H9 (cell line): ENCODE data around the gene SEPTIN2. TPM values are rescaled to one million over a fixed set of nuclear protein-coding genes. Genes with fewer than 3 reads are reported as not detected.

Experiments used
- DNase-seq: peaks from one replicate; pipeline ENCODE4 v3.0.0-alpha.2; 2017
- H2AFZ ChIP-seq: one replicate; pipeline ENCODE4 v1.6.1; 2013; ENCODE audit warnings: mild to moderate bottlenecking, low read length, control low read depth, moderate library complexity
- H2AK5ac ChIP-seq: 2 replicates; pipeline ENCODE4 v1.6.1; 2013; ENCODE audit warnings: low read length, control low read depth, mixed read lengths; ENCODE audit not compliant: insufficient read length
- H2BK120ac ChIP-seq: one replicate; pipeline ENCODE4 v1.6.1; 2013; ENCODE audit warnings: low read depth, mild to moderate bottlenecking, low read length, control low read depth, inconsistent platforms; ENCODE audit not compliant: poor library complexity, severe bottlenecking
- H2BK12ac ChIP-seq: 2 replicates; pipeline ENCODE4 v1.6.1; 2013; ENCODE audit warnings: low read length, control low read depth, mixed read lengths, low read depth; ENCODE audit not compliant: insufficient read length
- H2BK15ac ChIP-seq: 2 replicates; pipeline ENCODE4 v1.6.1; 2013; ENCODE audit warnings: low read depth, low read length, control low read depth
- H2BK20ac ChIP-seq: one replicate; pipeline ENCODE4 v1.6.1; 2013; ENCODE audit warnings: low read depth, mild to moderate bottlenecking, low read length, control low read depth, inconsistent platforms; ENCODE audit not compliant: poor library complexity, severe bottlenecking
- H2BK5ac ChIP-seq: 2 replicates; pipeline ENCODE4 v1.6.1; 2013; ENCODE audit warnings: low read length, control low read depth, mixed read lengths; ENCODE audit not compliant: insufficient read length
- H3K14ac ChIP-seq: 2 replicates; pipeline ENCODE4 v1.6.1; 2013; ENCODE audit warnings: low read length, control low read depth; ENCODE audit not compliant: insufficient read depth
- H3K18ac ChIP-seq: 2 replicates; pipeline ENCODE4 v1.6.1; 2013; ENCODE audit warnings: low read depth, mild to moderate bottlenecking, mixed read lengths, low read length, control low read depth; ENCODE audit not compliant: insufficient read length
- H3K23ac ChIP-seq: 2 replicates; pipeline ENCODE4 v1.6.1; 2013; ENCODE audit warnings: low read length, control low read depth, mixed read lengths, low read depth; ENCODE audit not compliant: insufficient read length
- H3K23me2 ChIP-seq: 2 replicates; pipeline ENCODE4 v1.6.1; 2013; ENCODE audit warnings: low read depth, mild to moderate bottlenecking, mixed read lengths, low read length, control low read depth; ENCODE audit not compliant: insufficient read length, poor library complexity, severe bottlenecking
- H3K27ac ChIP-seq: 2 replicates; pipeline ENCODE4 v1.5.1; 2013; ENCODE audit warnings: low read length, control low read depth, mixed read lengths, low read depth; ENCODE audit not compliant: insufficient read length
- H3K27me3 ChIP-seq: 2 replicates; pipeline ENCODE4 v1.6.1; 2013; ENCODE audit warnings: low read length, control low read depth, inconsistent platforms; ENCODE audit not compliant: insufficient read depth
- H3K4ac ChIP-seq: 2 replicates; pipeline ENCODE4 v1.6.1; 2013; ENCODE audit warnings: low read depth, mild to moderate bottlenecking, control low read depth, inconsistent platforms, low read length, moderate library complexity
- H3K4me1 ChIP-seq: 2 replicates; pipeline ENCODE4 v1.6.1; 2013; ENCODE audit warnings: low read length, control low read depth, inconsistent platforms; ENCODE audit not compliant: insufficient read depth
- H3K4me2 ChIP-seq: 2 replicates; pipeline ENCODE4 v1.6.1; 2013; ENCODE audit warnings: low read length, control low read depth, mixed read lengths; ENCODE audit not compliant: insufficient read length, insufficient read depth
- H3K56ac ChIP-seq: 2 replicates; pipeline ENCODE4 v1.6.1; 2013; ENCODE audit warnings: low read depth, mild to moderate bottlenecking, mixed read lengths, low read length, control low read depth; ENCODE audit not compliant: insufficient read length
- H3K79me1 ChIP-seq: 2 replicates; pipeline ENCODE4 v1.6.1; 2013; ENCODE audit warnings: low read depth, mild to moderate bottlenecking, moderate library complexity, low read length, control low read depth, inconsistent platforms; ENCODE audit not compliant: insufficient read depth, poor library complexity, severe bottlenecking
- H3K79me2 ChIP-seq: 2 replicates; pipeline ENCODE4 v1.6.1; 2013; ENCODE audit warnings: low read length, control low read depth, inconsistent platforms; ENCODE audit not compliant: insufficient read depth
- H3K9ac ChIP-seq: 2 replicates; pipeline ENCODE4 v1.6.1; 2013; ENCODE audit warnings: low read length, control low read depth, mixed read lengths; ENCODE audit not compliant: insufficient read length; ENCODE audit errors: extremely low read depth
- H3K9me3 ChIP-seq: one replicate; pipeline ENCODE4 v1.6.1; 2013; ENCODE audit warnings: low read depth, low read length, inconsistent platforms; ENCODE audit not compliant: control insufficient read depth
- H3T11ph ChIP-seq: one replicate; pipeline ENCODE4 v1.6.1; 2013; ENCODE audit warnings: mild to moderate bottlenecking, low read length, control low read depth, inconsistent platforms
- H4K20me1 ChIP-seq: one replicate; pipeline ENCODE4 v1.6.1; 2013; ENCODE audit not compliant: control insufficient read depth, insufficient read length, insufficient read depth
- H4K5ac ChIP-seq: 2 replicates; pipeline ENCODE4 v1.6.1; 2013; ENCODE audit warnings: low read depth, mild to moderate bottlenecking, mixed read lengths, low read length, control low read depth; ENCODE audit not compliant: insufficient read length
- H4K8ac ChIP-seq: replicated peaks from 2 replicates; pipeline ENCODE4 v1.6.1; 2013; ENCODE audit warnings: low read length, control low read depth, mixed read lengths, low read depth; ENCODE audit not compliant: insufficient read length
- H4K91ac ChIP-seq: 2 replicates; pipeline ENCODE4 v1.6.1; 2013; ENCODE audit warnings: low read depth, mild to moderate bottlenecking, moderate library complexity, mixed read lengths, low read length, control low read depth; ENCODE audit not compliant: insufficient read length
- H3K27ac Mint-ChIP-seq, 3 experiments: 2 replicates in 2 of 3; 3 replicates in 1 of 3; pipeline ENCODE4 v1.8.0; 2020 to 2021; ENCODE audit warnings: mixed read lengths in 3 of 3, mild to moderate bottlenecking in 1 of 3, moderate library complexity in 1 of 3
- H3K27me3 Mint-ChIP-seq: 2 replicates; pipeline ENCODE4 v1.8.0; 2021; ENCODE audit warnings: low read depth, mild to moderate bottlenecking, moderate library complexity, mixed read lengths
- H3K36me3 Mint-ChIP-seq, 3 experiments: 2 replicates in 2 of 3; 3 replicates in 1 of 3; pipeline ENCODE4 v1.8.0; 2020 to 2021; ENCODE audit warnings: low read depth in 3 of 3, mixed read lengths in 3 of 3; ENCODE audit not compliant: insufficient read depth in 1 of 3
- H3K4me1 Mint-ChIP-seq, 2 experiments: 2 replicates each; pipeline ENCODE4 v1.8.0; 2020; ENCODE audit warnings: mixed read lengths in 2 of 2
- H3K4me3 Mint-ChIP-seq, 2 experiments: 2 replicates in 1 of 2; 3 replicates in 1 of 2; pipeline ENCODE4 v1.8.0; 2020 to 2021; ENCODE audit warnings: mild to moderate bottlenecking in 2 of 2, mixed read lengths in 2 of 2, moderate library complexity in 1 of 2
- H3K9me3 Mint-ChIP-seq, 2 experiments: 2 replicates in 1 of 2; 3 replicates in 1 of 2; pipeline ENCODE4 v1.8.0; 2020; ENCODE audit warnings: mild to moderate bottlenecking in 2 of 2, mixed read lengths in 2 of 2, moderate library complexity in 1 of 2
- WGBS: extraction: QIAGEN DNeasy Blood & Tissue Kit; methylation state at CpG from one replicate; pipeline ENCODE4 v1.1.7; 2013; ENCODE audit warnings: missing lambda C conversion rate, low lambda C conversion rate, mixed read lengths; ENCODE audit not compliant: insufficient read length; ENCODE audit errors: extremely low coverage; 5-methylcytosine and 5-hydroxymethylcytosine counted together
- total RNA-seq: library from RNA; stranded (reverse); gene quantifications from 2 replicates; pipeline ENCODE4 v1.2.1, GENCODE V29; 2021
- TF ChIP-seq, protein P1 (sequence below): fragments of 200-600 bp; sonication (generic); conservative IDR thresholded peaks from 3 replicates; pipeline ENCODE4 v1.8.0; 2021; ENCODE audit warnings: antibody characterized with exemption, mild to moderate bottlenecking

SEPTIN2 gene
- total RNA-seq, 1 experiment from 2014 or later, result 385 TPM

DNA sequence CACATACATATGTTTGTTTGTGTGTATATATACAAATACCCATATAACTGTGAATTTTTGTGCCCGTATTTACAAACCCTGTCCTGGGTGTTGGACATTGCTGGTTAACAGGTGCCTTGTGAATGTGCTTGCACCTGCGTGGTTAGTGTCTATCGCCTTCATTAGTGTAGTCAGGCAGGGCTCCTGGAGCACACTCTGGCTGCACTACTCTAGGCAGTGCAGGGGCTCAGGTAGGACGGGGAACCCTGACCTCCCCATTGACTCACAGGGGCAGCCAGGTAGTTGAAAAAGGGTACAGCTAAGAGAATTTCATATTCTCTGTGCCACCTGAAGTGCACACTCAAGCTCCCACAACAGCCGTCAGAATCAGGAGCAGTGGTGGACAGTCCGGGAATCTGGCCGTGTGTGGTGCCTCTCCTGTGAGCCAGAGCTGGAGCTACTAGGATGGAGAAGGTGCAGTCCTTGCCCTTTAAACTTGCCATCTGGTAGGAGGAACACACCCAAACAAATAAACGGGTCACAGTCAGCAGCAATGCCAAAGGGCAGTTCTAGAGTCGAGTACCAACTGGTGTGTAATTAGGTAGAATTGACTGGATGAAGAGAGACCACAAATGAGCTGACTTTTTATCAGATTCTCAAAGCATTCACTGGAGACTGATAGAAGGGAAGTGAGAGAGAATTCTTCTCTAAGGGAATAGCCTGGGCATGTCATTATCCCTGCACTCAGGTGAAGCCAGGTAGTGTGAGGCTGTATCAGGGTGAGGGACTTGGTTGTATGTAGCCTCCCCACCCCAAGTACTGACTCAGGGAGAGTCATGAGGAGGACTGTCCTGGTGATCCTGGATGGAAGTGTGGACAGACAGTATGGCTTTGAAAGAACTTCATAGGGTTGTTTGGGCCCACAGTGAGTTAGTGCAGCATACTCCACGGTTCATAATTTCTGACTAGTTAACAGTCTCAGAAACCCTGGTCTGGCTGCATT is 84.5 kb downstream of the SEPTIN2 start:
- WGBS, result no CpG with 5 or more reads among the region's 10 CpGs
- Histone ChIP-seq H2AFZ (no peak overlapping the region), H3T11ph (no peak overlapping the region), H3K79me2 (no peaks in the 10 kb centered on the region), H2BK120ac (no peak overlapping the region), H3K27me3 (no peaks in the 10 kb centered on the region; the same call in 1 of the 2 replicates), H3K9me3 (no peaks in the 10 kb centered on the region), H3K56ac (no peak overlapping the region), H2BK5ac (no peak overlapping the region), H4K91ac (no peak overlapping the region), H3K18ac (no peak overlapping the region), H2BK20ac (no peak overlapping the region), H3K4me1 (no peaks in the 10 kb centered on the region), H3K9ac (no peak overlapping the region), H3K23ac (no peak overlapping the region), H4K5ac (no peak overlapping the region), H3K27ac (no peak overlapping the region), H4K8ac (no peak overlapping the region), H4K20me1 (no peaks in the 10 kb centered on the region), H3K4me2 (no peak overlapping the region), H3K14ac (no peak overlapping the region), H2BK15ac (no peak overlapping the region), H3K23me2 (no peaks in the 10 kb centered on the region), H2BK12ac (no peak overlapping the region), H3K4ac (no peak overlapping the region), H2AK5ac (no peak overlapping the region), H3K79me1 (peaks cover 3% of the 10 kb centered on the region)
- no peak for DNase-seq
- TF ChIP-seq, protein P1, sequence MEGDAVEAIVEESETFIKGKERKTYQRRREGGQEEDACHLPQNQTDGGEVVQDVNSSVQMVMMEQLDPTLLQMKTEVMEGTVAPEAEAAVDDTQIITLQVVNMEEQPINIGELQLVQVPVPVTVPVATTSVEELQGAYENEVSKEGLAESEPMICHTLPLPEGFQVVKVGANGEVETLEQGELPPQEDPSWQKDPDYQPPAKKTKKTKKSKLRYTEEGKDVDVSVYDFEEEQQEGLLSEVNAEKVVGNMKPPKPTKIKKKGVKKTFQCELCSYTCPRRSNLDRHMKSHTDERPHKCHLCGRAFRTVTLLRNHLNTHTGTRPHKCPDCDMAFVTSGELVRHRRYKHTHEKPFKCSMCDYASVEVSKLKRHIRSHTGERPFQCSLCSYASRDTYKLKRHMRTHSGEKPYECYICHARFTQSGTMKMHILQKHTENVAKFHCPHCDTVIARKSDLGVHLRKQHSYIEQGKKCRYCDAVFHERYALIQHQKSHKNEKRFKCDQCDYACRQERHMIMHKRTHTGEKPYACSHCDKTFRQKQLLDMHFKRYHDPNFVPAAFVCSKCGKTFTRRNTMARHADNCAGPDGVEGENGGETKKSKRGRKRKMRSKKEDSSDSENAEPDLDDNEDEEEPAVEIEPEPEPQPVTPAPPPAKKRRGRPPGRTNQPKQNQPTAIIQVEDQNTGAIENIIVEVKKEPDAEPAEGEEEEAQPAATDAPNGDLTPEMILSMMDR, result no peak
- Mint-ChIP-seq H3K27ac (peak overlapping the region in 2 of 3 experiments; percentile 42 to 57; a peak in 2 of 7 replicates), H3K9me3 (no peaks in the 10 kb centered on the region), H3K4me1 (peaks cover 0 to 4% of the 10 kb centered on the region in 2 experiments; a peak in 2 of 4 replicates), H3K27me3 (no peaks in the 10 kb centered on the region), H3K36me3 (peaks cover 4 to 9% (median 5%) of the 10 kb centered on the region in 3 experiments; a peak in 4 of 7 replicates), H3K4me3 (no peak overlapping the region)

Other genes starting within 250 kb of the SEPTIN2 start
- gene MTERF4, start 213.6 kb upstream of the SEPTIN2 start, total RNA-seq, result 35.0 and 36.6 TPM in 2 replicates
- 66.1 and 68.0 TPM in 2 replicates for gene PASK, start 166.5 kb upstream of the SEPTIN2 start, total RNA-seq
- 60.2 and 60.4 TPM in 2 replicates for gene PPP1R7, start 165.5 kb upstream of the SEPTIN2 start, total RNA-seq
- 3.9 and 5.2 TPM in 2 replicates for gene ANO7, start 127.2 kb upstream of the SEPTIN2 start, total RNA-seq
- 340 and 364 TPM in 2 replicates for gene HDLBP, start 253 bp upstream of the SEPTIN2 start, total RNA-seq
- 31.0 and 33.9 TPM in 2 replicates for gene FARP2, start 40.4 kb downstream of the SEPTIN2 start, total RNA-seq
- gene STK25, start 192.7 kb downstream of the SEPTIN2 start, total RNA-seq, result 189 TPM in 2 replicates
- gene BOK, start 242.8 kb downstream of the SEPTIN2 start, total RNA-seq, result 33.9 and 35.6 TPM in 2 replicates